HG03175 (cell line): ENCODE measurements around the gene TMEM11.
"Not testable (repeated sequence)": the region's sequence is repeated elsewhere in the genome, so short reads cannot be mapped to it uniquely, and the experiment has no call there.

ENCODE experiments used
- ATAC-seq: cut with Tn5 transposase; IDR thresholded peaks from one replicate; pipeline ENCODE4 v1.9.1; 2021; ENCODE audit warnings: mild to moderate bottlenecking, moderate library complexity; ENCODE audit not compliant: unreplicated experiment

TMEM11 gene

GRCh38 chr17:21212826-21213637 is 929 bp downstream of the TMEM11 start:
- ATAC-seq = no peak

- no peak for ATAC-seq
Measured at GRCh38 chr17:21211825-21212479, 2.0 kb downstream of the TMEM11 start.

- ATAC-seq = no peak
Measured at GRCh38 chr17:21210411-21211076, 3.4 kb downstream of the TMEM11 start.

GRCh38 chr17:21209511-21210175 is 4.3 kb downstream of the TMEM11 start:
- no peak for ATAC-seq

- no peak for ATAC-seq
Measured at GRCh38 chr17:21208352-21208751, 5.6 kb downstream of the TMEM11 start.

GRCh38 chr17:21204935-21205334 is 9.0 kb downstream of the TMEM11 start:
- ATAC-seq = no peak

- ATAC-seq = no peak
Measured at GRCh38 chr17:21202512-21202911, 11.4 kb downstream of the TMEM11 start.

- no peak for ATAC-seq
Measured at GRCh38 chr17:21201874-21202273, 12.1 kb downstream of the TMEM11 start.

GRCh38 chr17:21201298-21201595 is 12.7 kb downstream of the TMEM11 start:
- ATAC-seq = no peak

- no peak for ATAC-seq
Measured at GRCh38 chr17:21200590-21201297, 13.2 kb downstream of the TMEM11 start.

GRCh38 chr17:21199856-21200255 is 14.1 kb downstream of the TMEM11 start:
- no peak for ATAC-seq

GRCh38 chr17:21199311-21199710 is 14.7 kb downstream of the TMEM11 start:
- no peak for ATAC-seq

- no peak for ATAC-seq
Measured at GRCh38 chr17:21198411-21198810, 15.6 kb downstream of the TMEM11 start.

- no peak for ATAC-seq
Measured at GRCh38 chr17:21196126-21196525, 17.8 kb downstream of the TMEM11 start.

- no peak for ATAC-seq
Measured at GRCh38 chr17:21194703-21195102, 19.3 kb downstream of the TMEM11 start.

- ATAC-seq = no peak
Measured at GRCh38 chr17:21194226-21194625, 19.7 kb downstream of the TMEM11 start.

- ATAC-seq = no peak
Measured at GRCh38 chr17:21193031-21193430, 20.9 kb downstream of the TMEM11 start.

- ATAC-seq = not testable (repeated sequence)
Measured at GRCh38 chr17:21192414-21192813, 21.5 kb downstream of the TMEM11 start.

- ATAC-seq = no peak
Measured at GRCh38 chr17:21191698-21192097, 22.3 kb downstream of the TMEM11 start.

- no peak for ATAC-seq
Measured at GRCh38 chr17:21190078-21190477, 23.9 kb downstream of the TMEM11 start.

GRCh38 chr17:21189361-21189760 is 24.6 kb downstream of the TMEM11 start:
- ATAC-seq = no peak
